Ishikawa (cell line): ENCODE results near the gene OR11H6.

Experiments used
- CEBPB ChIP-seq: IDR thresholded peaks from 2 replicates; pipeline ENCODE4 v1.6.1; 2012
- CREB1 ChIP-seq: IDR thresholded peaks from 2 replicates; pipeline ENCODE4 v1.6.1; 2012; ENCODE audit warnings: low read depth
- EGR1 ChIP-seq: IDR thresholded peaks from 2 replicates; pipeline ENCODE4 v1.6.1; 2012
- EP300 ChIP-seq: IDR thresholded peaks from 2 replicates; pipeline ENCODE4 v1.6.1; 2012; ENCODE audit warnings: borderline replicate concordance
- FOXM1 ChIP-seq: IDR thresholded peaks from 2 replicates; pipeline ENCODE4 v1.6.1; 2012; ENCODE audit warnings: low read depth, borderline replicate concordance
- MAX ChIP-seq: IDR thresholded peaks from 2 replicates; pipeline ENCODE4 v1.6.1; 2012
- NFIC ChIP-seq: IDR thresholded peaks from 2 replicates; pipeline ENCODE4 v1.6.1; 2012
- RAD21 ChIP-seq: IDR thresholded peaks from 2 replicates; pipeline ENCODE4 v1.6.1; 2012; ENCODE audit warnings: low read depth
- TAF1 ChIP-seq: IDR thresholded peaks from 2 replicates; pipeline ENCODE4 v1.6.1; 2012; ENCODE audit warnings: low read depth, mild to moderate bottlenecking
- TCF12 ChIP-seq: IDR thresholded peaks from 2 replicates; pipeline ENCODE4 v1.6.1; 2012; ENCODE audit warnings: low read depth
- TEAD4 ChIP-seq: IDR thresholded peaks from 2 replicates; pipeline ENCODE4 v1.6.1; 2012
- USF1 ChIP-seq: IDR thresholded peaks from 2 replicates; pipeline ENCODE4 v1.6.1; 2012
- YY1 ChIP-seq: IDR thresholded peaks from 2 replicates; pipeline ENCODE4 v1.6.1; 2012; ENCODE audit warnings: low read depth
- ZBTB7A ChIP-seq: IDR thresholded peaks from 2 replicates; pipeline ENCODE4 v1.6.1; 2012; ENCODE audit warnings: low read depth
- TF ChIP-seq, protein P1 (sequence below): IDR thresholded peaks from 2 replicates; pipeline ENCODE4 v1.6.1; 2012; ENCODE audit warnings: low read depth, mild to moderate bottlenecking

The OR11H6 gene, protein sequence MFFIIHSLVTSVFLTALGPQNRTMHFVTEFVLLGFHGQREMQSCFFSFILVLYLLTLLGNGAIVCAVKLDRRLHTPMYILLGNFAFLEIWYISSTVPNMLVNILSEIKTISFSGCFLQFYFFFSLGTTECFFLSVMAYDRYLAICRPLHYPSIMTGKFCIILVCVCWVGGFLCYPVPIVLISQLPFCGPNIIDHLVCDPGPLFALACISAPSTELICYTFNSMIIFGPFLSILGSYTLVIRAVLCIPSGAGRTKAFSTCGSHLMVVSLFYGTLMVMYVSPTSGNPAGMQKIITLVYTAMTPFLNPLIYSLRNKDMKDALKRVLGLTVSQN

GRCh38 chr14:20223410-20223809 lies at the start of gene OR11H6:
OR11H6 (plus strand) TSS chr14:20223710; CDS start chr14:20223710, 0 bp downstream.
- TF ChIP-seq NFIC (no peak), FOXM1 (no peak), ZBTB7A (no peak), RAD21 (no peak), YY1 (no peak), CEBPB (no peak), EP300 (no peak), TAF1 (no peak), EGR1 (no peak), CREB1 (no peak), USF1 (no peak), TEAD4 (no peak), TCF12 (no peak)

- TF ChIP-seq RAD21 (no peak), CREB1 (no peak), NFIC (no peak), TEAD4 (no peak), TCF12 (no peak), MAX (no peak), EP300 (no peak), ZBTB7A (no peak), TAF1 (no peak), CEBPB (no peak), EGR1 (no peak), USF1 (no peak), YY1 (no peak), FOXM1 (no peak)
- TF ChIP-seq, protein P1, sequence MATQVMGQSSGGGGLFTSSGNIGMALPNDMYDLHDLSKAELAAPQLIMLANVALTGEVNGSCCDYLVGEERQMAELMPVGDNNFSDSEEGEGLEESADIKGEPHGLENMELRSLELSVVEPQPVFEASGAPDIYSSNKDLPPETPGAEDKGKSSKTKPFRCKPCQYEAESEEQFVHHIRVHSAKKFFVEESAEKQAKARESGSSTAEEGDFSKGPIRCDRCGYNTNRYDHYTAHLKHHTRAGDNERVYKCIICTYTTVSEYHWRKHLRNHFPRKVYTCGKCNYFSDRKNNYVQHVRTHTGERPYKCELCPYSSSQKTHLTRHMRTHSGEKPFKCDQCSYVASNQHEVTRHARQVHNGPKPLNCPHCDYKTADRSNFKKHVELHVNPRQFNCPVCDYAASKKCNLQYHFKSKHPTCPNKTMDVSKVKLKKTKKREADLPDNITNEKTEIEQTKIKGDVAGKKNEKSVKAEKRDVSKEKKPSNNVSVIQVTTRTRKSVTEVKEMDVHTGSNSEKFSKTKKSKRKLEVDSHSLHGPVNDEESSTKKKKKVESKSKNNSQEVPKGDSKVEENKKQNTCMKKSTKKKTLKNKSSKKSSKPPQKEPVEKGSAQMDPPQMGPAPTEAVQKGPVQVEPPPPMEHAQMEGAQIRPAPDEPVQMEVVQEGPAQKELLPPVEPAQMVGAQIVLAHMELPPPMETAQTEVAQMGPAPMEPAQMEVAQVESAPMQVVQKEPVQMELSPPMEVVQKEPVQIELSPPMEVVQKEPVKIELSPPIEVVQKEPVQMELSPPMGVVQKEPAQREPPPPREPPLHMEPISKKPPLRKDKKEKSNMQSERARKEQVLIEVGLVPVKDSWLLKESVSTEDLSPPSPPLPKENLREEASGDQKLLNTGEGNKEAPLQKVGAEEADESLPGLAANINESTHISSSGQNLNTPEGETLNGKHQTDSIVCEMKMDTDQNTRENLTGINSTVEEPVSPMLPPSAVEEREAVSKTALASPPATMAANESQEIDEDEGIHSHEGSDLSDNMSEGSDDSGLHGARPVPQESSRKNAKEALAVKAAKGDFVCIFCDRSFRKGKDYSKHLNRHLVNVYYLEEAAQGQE = no peak
Observed at GRCh38 chr14:20176330-20176729, 47.2 kb upstream of the OR11H6 start.

GRCh38 chr14:20177433-20177974 lies 46.0 kb upstream of the OR11H6 start:
- TF ChIP-seq FOXM1 (no peak), NFIC (no peak), CREB1 (no peak), EP300 (no peak), EGR1 (no peak), TCF12 (no peak), YY1 (no peak), TAF1 (no peak), MAX (no peak), TEAD4 (no peak), RAD21 (no peak), USF1 (no peak), ZBTB7A (no peak), CEBPB (no peak)
- TF ChIP-seq, protein P1 = no peak

GRCh38 chr14:20179218-20179617 lies 44.3 kb upstream of the OR11H6 start:
- TF ChIP-seq NFIC (no peak), EP300 (no peak), FOXM1 (no peak), EGR1 (no peak), TEAD4 (no peak), CREB1 (no peak), RAD21 (no peak), ZBTB7A (no peak), CEBPB (no peak), USF1 (no peak), MAX (no peak), YY1 (no peak), TAF1 (no peak), TCF12 (no peak)
- TF ChIP-seq, protein P1 = no peak
